GM18505 (cell line): ENCODE data around the gene RNF169.
"Not testable (repeated sequence)": the region's sequence is repeated elsewhere in the genome, so short reads cannot be mapped to it uniquely, and the experiment has no call there.

Experiments
- ATAC-seq: cut with Tn5 transposase; IDR thresholded peaks from one replicate; pipeline ENCODE4 v1.9.1; 2021; ENCODE audit not compliant: unreplicated experiment
- POLR2A ChIP-seq: IDR thresholded peaks from 4 replicates; pipeline ENCODE4 v1.6.1; 2011; ENCODE audit warnings: borderline replicate concordance; ENCODE audit not compliant: insufficient read depth, insufficient read length; ENCODE audit errors: extremely low read depth

The RNF169 gene

GRCh38 chr11:74784726-74785125 lies 36.1 kb downstream of the RNF169 start:
- TF ChIP-seq POLR2A: no peak
- ATAC-seq: no peak

GRCh38 chr11:74786574-74786973 lies 37.9 kb downstream of the RNF169 start:
- ATAC-seq: no peak
- no peak for TF ChIP-seq POLR2A

- TF ChIP-seq POLR2A: no peak
- no peak for ATAC-seq
Measured at GRCh38 chr11:74791333-74792100, 42.9 kb downstream of the RNF169 start.

GRCh38 chr11:74806267-74806666 lies 57.6 kb downstream of the RNF169 start:
- no peak for TF ChIP-seq POLR2A
- no peak for ATAC-seq

GRCh38 chr11:74809801-74810200 lies 61.2 kb downstream of the RNF169 start:
- no peak for TF ChIP-seq POLR2A
- no peak for ATAC-seq

GRCh38 chr11:74815966-74816365 lies 67.3 kb downstream of the RNF169 start:
- no peak for ATAC-seq
- no peak for TF ChIP-seq POLR2A

- no peak for ATAC-seq
Measured at GRCh38 chr11:74816664-74817063, 68.0 kb downstream of the RNF169 start.

GRCh38 chr11:74818283-74818946 lies 69.8 kb downstream of the RNF169 start:
- no peak for TF ChIP-seq POLR2A
- ATAC-seq: no peak

More at GRCh38 chr11:74816664-74817063, 68.0 kb downstream of the RNF169 start:
- no peak for TF ChIP-seq POLR2A

- no peak for TF ChIP-seq POLR2A
- ATAC-seq: no peak
Measured at GRCh38 chr11:74819400-74819799, 70.8 kb downstream of the RNF169 start.

GRCh38 chr11:74820763-74821162 lies 72.1 kb downstream of the RNF169 start:
- no peak for ATAC-seq
- TF ChIP-seq POLR2A: no peak

- ATAC-seq: no peak
- no peak for TF ChIP-seq POLR2A
Measured at GRCh38 chr11:74822170-74822569, 73.5 kb downstream of the RNF169 start.

GRCh38 chr11:74824285-74824982 lies 75.8 kb downstream of the RNF169 start:
- ATAC-seq: no peak

GRCh38 chr11:74825596-74825995 lies 76.9 kb downstream of the RNF169 start:
- ATAC-seq: not testable (repeated sequence)

More at GRCh38 chr11:74824285-74824982, 75.8 kb downstream of the RNF169 start:
- TF ChIP-seq POLR2A: no peak

- TF ChIP-seq POLR2A: no peak
- no peak for ATAC-seq
Measured at GRCh38 chr11:74826901-74827300, 78.3 kb downstream of the RNF169 start.

- TF ChIP-seq POLR2A: no peak
- no peak for ATAC-seq
Measured at GRCh38 chr11:74837191-74837590, 88.5 kb downstream of the RNF169 start.

- ATAC-seq: no peak
- no peak for TF ChIP-seq POLR2A
Measured at GRCh38 chr11:74838188-74838587, 89.5 kb downstream of the RNF169 start.
